ENCODE results near the gene ZNRF3. TPM values are rescaled to one million over a fixed set of nuclear protein-coding genes. Genes with fewer than 3 reads are reported as not detected.
"Not testable (repeated sequence)": the region's sequence is repeated elsewhere in the genome, so short reads cannot be mapped to it uniquely, and the experiment has no call there.

The ZNRF3 gene
- total and polyA plus RNA-seq, 7 donors, result 2.2 to 8.5 (median 4.9) TPM

DNA sequence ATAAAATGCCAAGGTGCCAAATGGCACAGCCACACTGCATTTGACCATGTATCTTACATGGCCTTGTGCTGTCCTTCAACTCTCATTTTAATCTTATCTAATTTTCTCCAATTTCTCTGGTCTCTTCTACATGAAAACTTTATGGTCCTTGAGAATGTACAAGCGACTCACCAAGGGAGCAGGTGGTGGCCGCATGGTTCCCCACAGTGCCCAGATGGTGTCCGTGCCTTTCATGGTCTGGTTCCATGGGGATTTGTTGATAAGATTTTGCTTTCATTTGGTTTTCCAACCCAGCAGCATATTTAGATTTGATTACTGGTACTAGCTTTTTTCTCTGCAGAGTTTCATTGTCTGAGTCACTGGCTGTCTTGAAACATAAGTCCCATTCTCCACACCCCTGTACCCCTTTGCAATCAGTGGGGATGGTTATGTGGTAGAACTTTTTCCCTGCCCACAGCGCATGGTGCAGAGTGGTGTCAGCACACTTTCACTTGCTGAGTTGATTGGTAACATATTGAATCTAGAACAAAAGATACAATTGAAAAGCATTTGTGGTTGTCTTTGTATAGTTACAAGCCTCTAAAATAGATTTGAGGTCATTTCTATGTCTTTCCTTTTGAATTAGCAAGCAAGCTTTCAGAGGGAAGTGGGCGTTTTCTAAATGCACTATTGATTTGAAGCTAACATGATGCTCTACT is 24.1 kb downstream of the ZNRF3 start:
- intact Hi-C loops (cut with DNase I), result loop anchor here in 1 of 2 donors (5.0 kb wide), 1 partner anchor 45 kb away; no protein-coding TSS in a partner anchor
- WGBS, 3 donors, result 76 to 87% (median 80%) methylated on average over 5 of the region's 5 CpGs
- H3K4me1 ChIP-seq, result peaks cover 68% of the 10 kb centered on the region
- no peak overlapping the region for H3K4me3 ChIP-seq
- DNase-seq, result no peak
- TF ChIP-seq CTCF (IDR thresholded peaks at IDR 0.05), result no peak
- no peak for ATAC-seq
- no peaks in the 10 kb centered on the region for H3K27me3 ChIP-seq (ENCODE audit: insufficient read depth in 3 of 3, low read length in 2 of 3)
- H3K27ac ChIP-seq, result no peak overlapping the region
- no peaks in the 10 kb centered on the region for H3K36me3 ChIP-seq (ENCODE audit: insufficient read depth in 1 of 2, low read depth in 1 of 2)
- H3K9me3 ChIP-seq, result no peaks in the 10 kb centered on the region

DNA sequence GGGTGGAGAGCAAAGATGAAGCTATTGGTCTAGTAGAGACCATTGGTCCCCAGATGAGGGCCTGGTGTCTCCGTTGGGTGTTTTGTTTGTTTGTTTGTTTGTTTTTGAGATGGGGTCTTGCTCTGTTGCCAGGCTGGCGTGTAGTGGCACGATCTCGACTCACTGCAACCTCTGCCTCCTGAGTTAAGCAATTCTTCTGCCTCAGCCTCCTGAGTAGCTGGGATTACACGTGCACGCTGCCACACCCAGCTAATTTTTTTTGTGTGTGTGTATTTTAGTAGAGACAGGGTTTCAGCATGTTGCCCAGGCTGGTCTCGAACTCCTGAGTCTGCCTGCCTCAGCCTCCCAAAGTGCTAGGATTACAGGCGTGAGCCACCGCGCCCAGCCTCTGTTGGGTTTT is 25.4 kb downstream of the ZNRF3 start:
- 84 to 91% (median 90%) methylated on average over 10 of the region's 10 CpGs for WGBS, 3 donors
- not testable (repeated sequence) for H3K27me3 ChIP-seq (ENCODE audit: insufficient read depth in 3 of 3, low read length in 2 of 3); ATAC-seq; H3K36me3 ChIP-seq (ENCODE audit: insufficient read depth in 1 of 2, low read depth in 1 of 2); H3K27ac ChIP-seq; DNase-seq; H3K9me3 ChIP-seq; H3K4me3 ChIP-seq
- intact Hi-C loops (cut with DNase I), result loop anchor here in 1 of 2 donors (5.0 kb wide), 1 partner anchor 43 kb away; no protein-coding TSS in a partner anchor
- H3K4me1 ChIP-seq, result peaks cover 62% of the 10 kb centered on the region

GRCh38 chr22:28909375-28909774 is 26.0 kb downstream of the ZNRF3 start:
- TF ChIP-seq CTCF (IDR thresholded peaks at IDR 0.05), result no peak
- no peak overlapping the region for H3K27ac ChIP-seq
- H3K4me3 ChIP-seq, result no peak overlapping the region
- H3K9me3 ChIP-seq, result no peaks in the 10 kb centered on the region
- intact Hi-C loops (cut with DNase I), result loop anchor here in 1 of 2 donors (5.0 kb wide), 1 partner anchor 43 kb away; no protein-coding TSS in a partner anchor
- ATAC-seq (no peak), DNase-seq (no peak)
- H3K27me3 ChIP-seq (ENCODE audit: insufficient read depth in 3 of 3, low read length in 2 of 3), result no peaks in the 10 kb centered on the region
- 94 to 98% (median 96%) methylated on average over 5 of the region's 5 CpGs for WGBS, 3 donors
- H3K36me3 ChIP-seq (ENCODE audit: insufficient read depth in 1 of 2, low read depth in 1 of 2), result no peaks in the 10 kb centered on the region
- peaks cover 57% of the 10 kb centered on the region for H3K4me1 ChIP-seq

GRCh38 chr22:28910569-28911303 is 27.4 kb downstream of the ZNRF3 start:
- intact Hi-C loops (cut with DNase I), result no loop called here
- no peak for TF ChIP-seq CTCF (IDR thresholded peaks at IDR 0.05)
- H3K4me1 ChIP-seq, result peaks cover 49% of the 10 kb centered on the region
- DNase-seq (no peak), ATAC-seq (no peak)
- no peak overlapping the region for H3K4me3 ChIP-seq
- no peaks in the 10 kb centered on the region for H3K9me3 ChIP-seq
- WGBS, 3 donors, result 68 to 87% (median 74%) methylated on average over 3 of the region's 3 CpGs
- no peaks in the 10 kb centered on the region for H3K27me3 ChIP-seq (ENCODE audit: insufficient read depth in 3 of 3, low read length in 2 of 3)
- no peaks in the 10 kb centered on the region for H3K36me3 ChIP-seq (ENCODE audit: insufficient read depth in 1 of 2, low read depth in 1 of 2)
- peak overlapping the region; percentile 48 for H3K27ac ChIP-seq

GRCh38 chr22:28911304-28911690 is 27.9 kb downstream of the ZNRF3 start:
- Histone ChIP-seq H3K36me3 (ENCODE audit: insufficient read depth in 1 of 2, low read depth in 1 of 2) (no peaks in the 10 kb centered on the region), H3K27ac (peak overlapping the region; percentile 48)
- WGBS, 3 donors, result 29 to 56% (median 38%) methylated on average over 4 of the region's 4 CpGs

More at GRCh38 chr22:28911304-28911690, 27.9 kb downstream of the ZNRF3 start:
- peak in 3 of 4 donors; percentile 40 to 59 (median 57) for ATAC-seq
- H3K9me3 ChIP-seq, result no peaks in the 10 kb centered on the region
- peaks cover 49% of the 10 kb centered on the region for H3K4me1 ChIP-seq
- intact Hi-C loops (cut with DNase I), result no loop called here
- DNase-seq, result no peak
- H3K27me3 ChIP-seq (ENCODE audit: insufficient read depth in 3 of 3, low read length in 2 of 3), result no peaks in the 10 kb centered on the region
- TF ChIP-seq CTCF (IDR thresholded peaks at IDR 0.05), result no peak
- H3K4me3 ChIP-seq, result no peak overlapping the region
